GM23338 (cell line): ENCODE measurements around the gene CLCN2. TPM values are rescaled to one million over a fixed set of nuclear protein-coding genes. Genes with fewer than 3 reads are reported as not detected.

Experiments
- ATAC-seq: fragments of 200-7000 bp; cut with Tn5 transposase; 3 replicates; pipeline ENCODE4 v1.9.1; 2020
- DNase-seq: peaks from one replicate; pipeline ENCODE4 v3.0.0-alpha.2; 2015; ENCODE audit warnings: low spot score
- H2AFZ ChIP-seq: fragments of 200-600 bp; sonication (generic); 2 replicates; pipeline ENCODE4 v1.8.0; 2016; ENCODE audit warnings: antibody characterized with exemption, mild to moderate bottlenecking, moderate library complexity
- H3F3A ChIP-seq: fragments of 200-600 bp; sonication (generic); replicated peaks from 2 replicates; pipeline ENCODE4 v1.8.0; 2017; ENCODE audit warnings: antibody characterized with exemption, mixed run types, low read depth
- H3K27ac ChIP-seq: fragments of 200-600 bp; sonication (generic); 2 replicates; pipeline ENCODE4 v1.6.1; 2016; ENCODE audit warnings: low read depth
- H3K27me3 ChIP-seq: fragments of 200-600 bp; sonication (generic); 2 replicates; pipeline ENCODE4 v1.8.0; 2016; ENCODE audit warnings: mild to moderate bottlenecking, mixed run types, moderate library complexity; ENCODE audit not compliant: insufficient read depth
- H3K36me3 ChIP-seq: fragments of 200-600 bp; sonication (generic); 2 replicates; pipeline ENCODE4 v1.8.0; 2016; ENCODE audit warnings: mild to moderate bottlenecking; ENCODE audit not compliant: insufficient read depth
- H3K4me1 ChIP-seq: fragments of 200-600 bp; sonication (generic); 2 replicates; pipeline ENCODE4 v1.8.0; 2016; ENCODE audit warnings: mild to moderate bottlenecking, moderate library complexity; ENCODE audit not compliant: insufficient read depth
- H3K4me2 ChIP-seq: fragments of 200-600 bp; sonication (generic); 2 replicates; pipeline ENCODE4 v1.7.1; 2017; ENCODE audit warnings: mixed run types
- H3K4me3 ChIP-seq: fragments of 200-600 bp; sonication (generic); 2 replicates; pipeline ENCODE4 v1.6.1; 2016; ENCODE audit warnings: mixed run types
- H3K79me2 ChIP-seq: fragments of 200-600 bp; sonication (generic); replicated peaks from 2 replicates; pipeline ENCODE4 v1.8.0; 2017; ENCODE audit warnings: mild to moderate bottlenecking; ENCODE audit not compliant: insufficient read depth
- H3K9me2 ChIP-seq: fragments of 200-600 bp; sonication (generic); 2 replicates; pipeline ENCODE4 v1.8.0; 2017; ENCODE audit not compliant: insufficient read depth
- H4K20me1 ChIP-seq: fragments of 200-600 bp; sonication (generic); replicated peaks from 2 replicates; pipeline ENCODE4 v1.8.0; 2017; ENCODE audit warnings: mild to moderate bottlenecking; ENCODE audit not compliant: insufficient read depth
- H3K27ac Mint-ChIP-seq: 2 replicates; pipeline ENCODE4 v1.8.0; 2020; ENCODE audit warnings: inconsistent platforms, mild to moderate bottlenecking, moderate library complexity, mixed read lengths
- H3K27me3 Mint-ChIP-seq: 3 replicates; pipeline ENCODE4 v1.8.0; 2022; ENCODE audit warnings: low read depth, mild to moderate bottlenecking, moderate library complexity, mixed read lengths, inconsistent platforms; ENCODE audit not compliant: insufficient read depth, poor library complexity
- H3K36me3 Mint-ChIP-seq: 3 replicates; pipeline ENCODE4 v1.8.0; 2021; ENCODE audit warnings: low read depth, mild to moderate bottlenecking, inconsistent platforms, moderate library complexity, mixed read lengths
- H3K4me1 Mint-ChIP-seq: 3 replicates; pipeline ENCODE4 v1.8.0; 2020; ENCODE audit warnings: mild to moderate bottlenecking, inconsistent platforms, mixed read lengths
- H3K4me3 Mint-ChIP-seq: 3 replicates; pipeline ENCODE4 v1.8.0; 2021; ENCODE audit warnings: moderate library complexity, mild to moderate bottlenecking, inconsistent platforms, mixed read lengths
- H3K9me3 Mint-ChIP-seq: 3 replicates; pipeline ENCODE4 v1.8.0; 2020; ENCODE audit warnings: moderate library complexity, mild to moderate bottlenecking, inconsistent platforms, mixed read lengths
- CREB1 ChIP-seq: fragments of 250-450 bp; sonication (Bioruptor Pico); IDR thresholded peaks from 2 replicates; pipeline ENCODE4 v1.5.0; 2020; ENCODE audit warnings: low read depth, mild to moderate bottlenecking, moderate library complexity
- EZH2 ChIP-seq: fragments of 200-600 bp; sonication (generic); IDR thresholded peaks from one replicate; pipeline ENCODE4 v1.8.0; 2017; ENCODE audit warnings: antibody characterized with exemption, mild to moderate bottlenecking, low read depth; ENCODE audit not compliant: unreplicated experiment
- polyA plus RNA-seq: library from polyadenylated mRNA; unstranded; fragments of >200 nt; fragmentation: Nextera tagmentation; extraction: Ambion mirVana; gene quantifications from 2 replicates; pipeline ENCODE4 v1.2.1, GENCODE V29; 2016
- total RNA-seq: library from RNA; depleted of rRNA; stranded (reverse); fragments of >200 nt; shearing (Covaris generic); gene quantifications from 2 replicates; pipeline ENCODE4 v1.2.3, GENCODE V29; 2014
- TF ChIP-seq, protein P1 (sequence below), 2 experiments: fragments of 200-600 bp in 1 of 2; sonication (generic) in 1 of 2; conservative IDR thresholded peaks; 2 replicates each; pipeline versions ENCODE4 v1.5.1 to v1.6.1; 2016 to 2017; ENCODE audit warnings: antibody characterized with exemption in 2 of 2, low read depth in 2 of 2, mild to moderate bottlenecking in 2 of 2, moderate library complexity in 1 of 2
- TF ChIP-seq, protein P2 (sequence below): fragments of 250-450 bp; sonication (Bioruptor Pico); IDR thresholded peaks from 2 replicates; pipeline ENCODE4 v1.5.0; 2020; ENCODE audit warnings: mild to moderate bottlenecking, moderate library complexity
- TF ChIP-seq, protein P3 (sequence below): IDR thresholded peaks from one replicate; pipeline ENCODE4 v1.6.1; 2018; ENCODE audit warnings: antibody characterized with exemption; ENCODE audit not compliant: unreplicated experiment

CLCN2 gene
- total and polyA plus RNA-seq, 2 experiments from 2014 or later, result 7.0 to 9.2 TPM

DNA sequence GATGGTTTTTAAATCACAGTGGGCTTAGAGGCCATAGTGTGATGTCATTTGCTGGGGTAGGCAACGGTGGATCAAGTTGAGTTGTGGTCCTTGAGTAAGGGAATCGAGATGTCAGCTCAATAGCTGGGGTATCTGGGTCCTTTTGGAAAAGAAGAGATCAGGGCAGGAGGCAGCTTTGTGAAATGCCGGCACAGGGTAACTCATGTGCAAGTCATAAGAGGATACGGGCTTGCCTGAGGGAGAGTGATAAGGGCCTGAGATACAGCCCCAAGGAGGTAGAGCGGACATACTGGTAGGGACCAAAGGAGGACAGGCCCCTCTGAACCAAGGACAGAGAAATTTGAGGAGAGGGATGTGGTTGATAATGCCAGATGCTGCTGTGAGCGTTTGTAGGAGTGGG, 28.2 kb downstream of the CLCN2 start:
- Histone ChIP-seq H3K79me2 (peaks cover 35% of the 10 kb centered on the region), H3K4me2 (no peak overlapping the region), H2AFZ (no peak overlapping the region), H3K4me3 (no peak overlapping the region), H3K4me1 (peaks cover 18% of the 10 kb centered on the region), H3F3A (peaks cover 62% of the 10 kb centered on the region), H3K9me2 (no peaks in the 10 kb centered on the region), H4K20me1 (peaks cover 48% of the 10 kb centered on the region), H3K27me3 (no peaks in the 10 kb centered on the region), H3K36me3 (peaks cover 54% of the 10 kb centered on the region), H3K27ac (peak overlapping the region; percentile 69; the same call in 1 of the 2 replicates)
- Mint-ChIP-seq H3K27me3 (peaks cover 34% of the 10 kb centered on the region), H3K4me1 (peaks cover 23% of the 10 kb centered on the region), H3K27ac (0 out of 2 replicates have a peak overlapping the region, but pooled peaks have one; percentile 13), H3K4me3 (no peak overlapping the region; the same call in 2 of the 3 replicates), H3K9me3 (peaks cover 3% of the 10 kb centered on the region; the same call in 1 of the 3 replicates), H3K36me3 (peaks cover 74% of the 10 kb centered on the region)
- DNase-seq (no peak), ATAC-seq (no peak)
- TF ChIP-seq, protein P1, sequence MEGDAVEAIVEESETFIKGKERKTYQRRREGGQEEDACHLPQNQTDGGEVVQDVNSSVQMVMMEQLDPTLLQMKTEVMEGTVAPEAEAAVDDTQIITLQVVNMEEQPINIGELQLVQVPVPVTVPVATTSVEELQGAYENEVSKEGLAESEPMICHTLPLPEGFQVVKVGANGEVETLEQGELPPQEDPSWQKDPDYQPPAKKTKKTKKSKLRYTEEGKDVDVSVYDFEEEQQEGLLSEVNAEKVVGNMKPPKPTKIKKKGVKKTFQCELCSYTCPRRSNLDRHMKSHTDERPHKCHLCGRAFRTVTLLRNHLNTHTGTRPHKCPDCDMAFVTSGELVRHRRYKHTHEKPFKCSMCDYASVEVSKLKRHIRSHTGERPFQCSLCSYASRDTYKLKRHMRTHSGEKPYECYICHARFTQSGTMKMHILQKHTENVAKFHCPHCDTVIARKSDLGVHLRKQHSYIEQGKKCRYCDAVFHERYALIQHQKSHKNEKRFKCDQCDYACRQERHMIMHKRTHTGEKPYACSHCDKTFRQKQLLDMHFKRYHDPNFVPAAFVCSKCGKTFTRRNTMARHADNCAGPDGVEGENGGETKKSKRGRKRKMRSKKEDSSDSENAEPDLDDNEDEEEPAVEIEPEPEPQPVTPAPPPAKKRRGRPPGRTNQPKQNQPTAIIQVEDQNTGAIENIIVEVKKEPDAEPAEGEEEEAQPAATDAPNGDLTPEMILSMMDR (conservative IDR thresholded peaks at IDR 0.05; ENCODE audit: low read depth in 2 of 2), result no peak
- TF ChIP-seq CREB1 (CRISPR knock-in tag) (no peak), EZH2 (no peak)
- TF ChIP-seq, protein P2, sequence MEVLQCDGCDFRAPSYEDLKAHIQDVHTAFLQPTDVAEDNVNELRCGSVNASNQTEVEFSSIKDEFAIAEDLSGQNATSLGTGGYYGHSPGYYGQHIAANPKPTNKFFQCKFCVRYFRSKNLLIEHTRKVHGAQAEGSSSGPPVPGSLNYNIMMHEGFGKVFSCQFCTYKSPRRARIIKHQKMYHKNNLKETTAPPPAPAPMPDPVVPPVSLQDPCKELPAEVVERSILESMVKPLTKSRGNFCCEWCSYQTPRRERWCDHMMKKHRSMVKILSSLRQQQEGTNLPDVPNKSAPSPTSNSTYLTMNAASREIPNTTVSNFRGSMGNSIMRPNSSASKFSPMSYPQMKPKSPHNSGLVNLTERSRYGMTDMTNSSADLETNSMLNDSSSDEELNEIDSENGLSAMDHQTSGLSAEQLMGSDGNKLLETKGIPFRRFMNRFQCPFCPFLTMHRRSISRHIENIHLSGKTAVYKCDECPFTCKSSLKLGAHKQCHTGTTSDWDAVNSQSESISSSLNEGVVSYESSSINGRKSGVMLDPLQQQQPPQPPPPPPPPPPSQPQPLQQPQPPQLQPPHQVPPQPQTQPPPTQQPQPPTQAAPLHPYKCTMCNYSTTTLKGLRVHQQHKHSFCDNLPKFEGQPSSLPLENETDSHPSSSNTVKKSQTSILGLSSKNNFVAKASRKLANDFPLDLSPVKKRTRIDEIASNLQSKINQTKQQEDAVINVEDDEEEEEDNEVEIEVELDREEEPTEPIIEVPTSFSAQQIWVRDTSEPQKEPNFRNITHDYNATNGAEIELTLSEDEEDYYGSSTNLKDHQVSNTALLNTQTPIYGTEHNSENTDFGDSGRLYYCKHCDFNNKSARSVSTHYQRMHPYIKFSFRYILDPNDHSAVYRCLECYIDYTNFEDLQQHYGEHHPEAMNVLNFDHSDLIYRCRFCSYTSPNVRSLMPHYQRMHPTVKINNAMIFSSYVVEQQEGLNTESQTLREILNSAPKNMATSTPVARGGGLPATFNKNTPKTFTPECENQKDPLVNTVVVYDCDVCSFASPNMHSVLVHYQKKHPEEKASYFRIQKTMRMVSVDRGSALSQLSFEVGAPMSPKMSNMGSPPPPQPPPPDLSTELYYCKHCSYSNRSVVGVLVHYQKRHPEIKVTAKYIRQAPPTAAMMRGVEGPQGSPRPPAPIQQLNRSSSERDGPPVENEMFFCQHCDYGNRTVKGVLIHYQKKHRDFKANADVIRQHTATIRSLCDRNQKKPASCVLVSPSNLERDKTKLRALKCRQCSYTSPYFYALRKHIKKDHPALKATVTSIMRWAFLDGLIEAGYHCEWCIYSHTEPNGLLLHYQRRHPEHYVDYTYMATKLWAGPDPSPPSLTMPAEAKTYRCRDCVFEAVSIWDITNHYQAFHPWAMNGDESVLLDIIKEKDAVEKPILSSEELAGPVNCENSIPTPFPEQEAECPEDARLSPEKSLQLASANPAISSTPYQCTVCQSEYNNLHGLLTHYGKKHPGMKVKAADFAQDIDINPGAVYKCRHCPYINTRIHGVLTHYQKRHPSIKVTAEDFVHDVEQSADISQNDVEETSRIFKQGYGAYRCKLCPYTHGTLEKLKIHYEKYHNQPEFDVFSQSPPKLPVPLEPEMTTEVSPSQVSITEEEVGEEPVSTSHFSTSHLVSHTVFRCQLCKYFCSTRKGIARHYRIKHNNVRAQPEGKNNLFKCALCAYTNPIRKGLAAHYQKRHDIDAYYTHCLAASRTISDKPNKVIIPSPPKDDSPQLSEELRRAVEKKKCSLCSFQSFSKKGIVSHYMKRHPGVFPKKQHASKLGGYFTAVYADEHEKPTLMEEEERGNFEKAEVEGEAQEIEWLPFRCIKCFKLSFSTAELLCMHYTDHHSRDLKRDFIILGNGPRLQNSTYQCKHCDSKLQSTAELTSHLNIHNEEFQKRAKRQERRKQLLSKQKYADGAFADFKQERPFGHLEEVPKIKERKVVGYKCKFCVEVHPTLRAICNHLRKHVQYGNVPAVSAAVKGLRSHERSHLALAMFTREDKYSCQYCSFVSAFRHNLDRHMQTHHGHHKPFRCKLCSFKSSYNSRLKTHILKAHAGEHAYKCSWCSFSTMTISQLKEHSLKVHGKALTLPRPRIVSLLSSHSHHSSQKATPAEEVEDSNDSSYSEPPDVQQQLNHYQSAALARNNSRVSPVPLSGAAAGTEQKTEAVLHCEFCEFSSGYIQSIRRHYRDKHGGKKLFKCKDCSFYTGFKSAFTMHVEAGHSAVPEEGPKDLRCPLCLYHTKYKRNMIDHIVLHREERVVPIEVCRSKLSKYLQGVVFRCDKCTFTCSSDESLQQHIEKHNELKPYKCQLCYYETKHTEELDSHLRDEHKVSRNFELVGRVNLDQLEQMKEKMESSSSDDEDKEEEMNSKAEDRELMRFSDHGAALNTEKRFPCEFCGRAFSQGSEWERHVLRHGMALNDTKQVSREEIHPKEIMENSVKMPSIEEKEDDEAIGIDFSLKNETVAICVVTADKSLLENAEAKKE (CRISPR knock-in tag), result no peak
- TF ChIP-seq, protein P3, sequence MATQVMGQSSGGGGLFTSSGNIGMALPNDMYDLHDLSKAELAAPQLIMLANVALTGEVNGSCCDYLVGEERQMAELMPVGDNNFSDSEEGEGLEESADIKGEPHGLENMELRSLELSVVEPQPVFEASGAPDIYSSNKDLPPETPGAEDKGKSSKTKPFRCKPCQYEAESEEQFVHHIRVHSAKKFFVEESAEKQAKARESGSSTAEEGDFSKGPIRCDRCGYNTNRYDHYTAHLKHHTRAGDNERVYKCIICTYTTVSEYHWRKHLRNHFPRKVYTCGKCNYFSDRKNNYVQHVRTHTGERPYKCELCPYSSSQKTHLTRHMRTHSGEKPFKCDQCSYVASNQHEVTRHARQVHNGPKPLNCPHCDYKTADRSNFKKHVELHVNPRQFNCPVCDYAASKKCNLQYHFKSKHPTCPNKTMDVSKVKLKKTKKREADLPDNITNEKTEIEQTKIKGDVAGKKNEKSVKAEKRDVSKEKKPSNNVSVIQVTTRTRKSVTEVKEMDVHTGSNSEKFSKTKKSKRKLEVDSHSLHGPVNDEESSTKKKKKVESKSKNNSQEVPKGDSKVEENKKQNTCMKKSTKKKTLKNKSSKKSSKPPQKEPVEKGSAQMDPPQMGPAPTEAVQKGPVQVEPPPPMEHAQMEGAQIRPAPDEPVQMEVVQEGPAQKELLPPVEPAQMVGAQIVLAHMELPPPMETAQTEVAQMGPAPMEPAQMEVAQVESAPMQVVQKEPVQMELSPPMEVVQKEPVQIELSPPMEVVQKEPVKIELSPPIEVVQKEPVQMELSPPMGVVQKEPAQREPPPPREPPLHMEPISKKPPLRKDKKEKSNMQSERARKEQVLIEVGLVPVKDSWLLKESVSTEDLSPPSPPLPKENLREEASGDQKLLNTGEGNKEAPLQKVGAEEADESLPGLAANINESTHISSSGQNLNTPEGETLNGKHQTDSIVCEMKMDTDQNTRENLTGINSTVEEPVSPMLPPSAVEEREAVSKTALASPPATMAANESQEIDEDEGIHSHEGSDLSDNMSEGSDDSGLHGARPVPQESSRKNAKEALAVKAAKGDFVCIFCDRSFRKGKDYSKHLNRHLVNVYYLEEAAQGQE, result no peak
